GM21381 (cell line): ENCODE measurements around the gene AP4M1.
A peak's percentile ranks its signal among the peaks of the same experiment; 100 is the strongest.
"Not testable (repeated sequence)": the region's sequence is repeated elsewhere in the genome, so short reads cannot be mapped to it uniquely, and the experiment has no call there.

Source experiments
- ATAC-seq: cut with Tn5 transposase; IDR thresholded peaks from one replicate; pipeline ENCODE4 v1.9.1; 2021; ENCODE audit warnings: mild to moderate bottlenecking, moderate library complexity; ENCODE audit not compliant: unreplicated experiment

Gene AP4M1

DNA sequence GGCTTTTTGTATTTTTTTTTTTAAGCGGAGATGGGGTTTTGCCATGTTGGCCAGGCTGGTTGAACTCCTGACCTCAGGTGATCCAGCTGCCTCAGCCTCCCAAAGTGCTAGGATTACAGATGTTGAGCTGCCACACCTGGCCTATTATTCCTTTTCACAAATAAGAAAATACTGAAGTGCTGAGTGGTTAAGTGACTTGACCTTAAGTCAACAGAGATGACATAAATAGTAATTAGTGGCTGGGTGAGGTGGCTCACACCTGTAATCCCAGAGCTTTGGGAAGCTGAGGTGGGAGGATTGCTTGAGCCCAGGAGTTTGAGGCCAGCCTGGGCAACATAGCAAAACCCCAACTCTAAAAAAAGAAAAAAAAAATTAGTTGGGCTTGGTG is 28.8 kb downstream of the AP4M1 start:
- ATAC-seq: not testable (repeated sequence)

DNA sequence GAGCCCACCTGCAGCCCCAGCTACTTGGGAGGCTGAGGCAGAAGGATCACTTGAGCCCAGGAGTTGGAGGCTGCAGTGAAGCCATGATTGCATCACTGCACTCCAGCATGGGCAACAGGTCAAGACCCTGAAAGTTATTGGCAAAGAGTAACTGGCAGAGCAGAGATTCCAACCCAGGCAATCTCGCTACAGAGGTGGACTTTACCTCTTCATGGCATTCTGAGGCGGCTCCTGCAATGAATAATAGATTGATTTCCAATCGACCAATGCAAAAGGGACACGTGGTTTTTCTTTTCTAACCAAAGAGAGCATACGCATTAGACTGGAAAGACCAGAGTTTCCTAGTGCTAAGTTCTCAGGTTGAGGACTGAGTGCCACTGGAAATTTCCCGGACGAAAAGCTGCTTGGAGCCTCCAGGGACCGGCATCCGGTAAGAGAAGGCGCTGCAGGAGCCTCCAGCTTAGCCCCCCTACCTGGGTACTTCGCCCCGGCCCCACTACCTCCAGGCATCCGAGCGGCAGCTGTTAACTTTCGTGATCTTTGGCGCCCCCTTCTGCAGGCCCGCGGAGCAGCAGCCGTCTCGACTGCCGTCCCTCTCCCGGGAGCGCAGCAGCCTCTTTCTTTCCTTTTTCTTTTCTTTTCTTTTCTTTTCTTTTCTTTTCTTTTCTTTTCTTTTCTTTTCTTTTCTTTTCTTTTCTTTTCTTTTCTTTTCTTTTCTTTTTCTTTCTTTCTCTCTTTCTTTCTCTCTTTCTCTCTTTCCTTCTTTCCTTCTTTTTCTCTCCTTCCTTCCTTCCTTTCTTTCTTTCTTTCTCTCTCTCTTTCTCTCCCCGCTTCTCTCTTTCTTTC is 29.4 kb downstream of the AP4M1 start:
- no peak for ATAC-seq

DNA sequence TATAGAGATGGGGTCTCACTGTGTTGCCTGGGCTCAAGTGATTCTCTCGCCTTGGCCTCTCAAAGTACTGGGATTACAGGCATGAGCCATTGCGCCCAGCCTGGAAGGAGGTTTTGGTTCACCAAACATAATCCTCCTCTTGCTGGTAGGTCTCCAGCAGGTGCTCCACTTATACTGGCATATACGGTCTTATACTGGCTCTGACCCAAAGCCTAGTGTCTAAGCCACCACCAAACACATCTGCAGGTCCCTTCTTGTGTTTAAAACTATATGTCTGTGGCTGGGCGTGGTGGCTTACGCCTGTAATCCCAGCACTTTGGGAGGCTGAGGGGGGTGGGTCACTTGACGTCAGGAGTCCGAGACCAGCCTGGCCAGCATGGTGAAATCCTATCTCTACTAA is 30.7 kb downstream of the AP4M1 start:
- ATAC-seq: no peak

DNA sequence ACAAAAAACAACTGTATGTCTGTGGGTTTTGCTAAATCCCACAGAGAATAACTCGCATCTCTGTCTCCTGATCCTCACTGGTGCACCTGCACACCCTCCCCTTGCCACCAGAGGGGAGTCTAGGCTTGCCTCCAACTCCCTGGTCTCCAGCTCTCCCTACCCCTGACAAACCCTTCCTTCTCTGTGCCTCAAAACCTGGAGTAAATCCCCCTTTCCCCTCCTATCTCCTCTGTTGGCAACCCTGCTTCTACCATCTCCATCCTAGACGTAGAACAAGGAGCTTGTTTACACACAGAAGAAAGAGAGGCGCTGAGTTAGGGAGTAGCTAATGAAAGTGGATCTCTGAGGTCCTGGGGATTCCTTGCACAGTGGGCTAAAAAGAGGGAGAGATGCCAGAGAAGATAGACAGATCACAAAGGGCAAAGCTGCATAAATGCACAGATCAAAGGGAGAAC is 31.3 kb downstream of the AP4M1 start:
- no peak for ATAC-seq

DNA sequence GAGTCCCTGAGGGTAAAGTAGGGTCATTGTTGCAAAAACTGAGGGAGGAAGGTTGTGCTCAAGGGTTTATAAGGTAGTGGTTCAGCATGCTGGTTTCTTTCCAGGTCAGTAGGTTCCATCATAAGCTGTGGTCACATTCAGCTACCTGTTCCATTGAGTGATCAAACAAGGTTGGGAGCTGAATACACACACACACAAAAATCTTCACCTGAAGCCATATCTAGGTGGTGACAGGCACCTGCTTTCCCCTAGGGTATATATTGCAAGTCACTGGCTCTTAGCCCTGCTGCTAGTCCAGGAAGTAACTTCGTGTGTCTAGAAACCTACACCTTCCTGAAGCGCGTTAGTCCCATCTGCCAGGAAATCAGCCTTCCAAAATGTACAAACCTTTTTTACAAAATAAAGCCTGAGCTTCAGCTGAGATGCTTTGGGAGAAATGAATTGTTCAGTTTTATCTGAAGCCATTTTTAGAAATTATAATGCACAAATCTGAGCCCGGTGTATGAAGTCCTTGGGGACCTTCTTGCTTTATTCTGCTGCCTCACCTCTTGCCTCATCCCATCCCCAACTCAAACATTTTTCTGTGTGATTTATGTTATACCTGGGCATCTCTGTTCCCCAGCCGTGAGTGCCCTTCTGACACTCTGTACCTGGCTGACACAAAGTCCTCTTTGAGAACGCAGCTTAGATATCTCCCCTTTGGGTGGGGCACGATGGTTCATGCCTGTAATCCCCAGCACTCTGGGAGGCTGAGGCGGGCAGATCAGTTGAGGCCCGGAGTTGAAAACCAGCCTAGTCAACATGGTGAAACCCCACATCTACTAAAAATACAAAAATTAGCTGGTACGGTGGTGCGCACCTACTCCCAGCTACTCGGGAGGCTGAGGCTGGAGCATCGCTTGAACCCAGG is 36.7 kb downstream of the AP4M1 start:
- no peak for ATAC-seq

DNA sequence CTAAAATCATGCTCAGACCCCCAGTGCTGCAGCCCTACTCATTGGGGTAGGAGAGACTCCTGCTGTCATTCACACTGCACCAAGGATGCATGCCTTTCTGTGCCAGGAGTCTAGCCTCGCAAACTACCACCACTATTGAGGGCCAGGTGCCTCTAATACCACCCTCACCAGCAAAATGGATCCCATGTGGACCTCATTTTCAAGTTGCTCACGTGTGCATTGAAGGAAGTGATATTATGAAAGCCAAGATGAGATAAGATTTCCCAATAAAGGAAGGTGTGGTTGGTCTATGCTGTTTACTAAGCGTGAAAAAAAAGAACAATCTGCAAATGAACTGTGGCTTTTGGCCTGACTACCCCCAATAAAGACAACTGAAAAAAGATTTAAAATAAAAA is 40.1 kb downstream of the AP4M1 start:
- no peak for ATAC-seq

DNA sequence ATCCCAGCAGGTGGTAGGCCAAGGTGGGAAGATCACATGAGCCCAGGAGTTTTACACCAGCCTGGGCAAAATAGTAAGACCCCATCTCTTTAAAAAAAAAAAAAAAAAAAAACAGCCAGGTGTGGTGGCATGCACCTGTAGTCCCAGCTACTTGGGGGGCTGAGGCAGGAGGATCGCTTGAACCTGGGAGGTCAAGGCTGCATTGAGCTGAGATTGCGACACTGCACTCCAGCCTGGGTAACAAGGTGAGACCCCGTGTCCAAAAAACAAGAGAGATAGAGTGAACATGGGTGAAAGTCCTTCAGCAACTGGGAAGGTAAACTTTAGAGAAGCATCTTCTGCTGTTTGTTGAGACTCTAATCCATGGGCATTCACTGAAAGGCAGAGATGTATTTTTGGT is 41.0 kb downstream of the AP4M1 start:
- ATAC-seq: no peak

DNA sequence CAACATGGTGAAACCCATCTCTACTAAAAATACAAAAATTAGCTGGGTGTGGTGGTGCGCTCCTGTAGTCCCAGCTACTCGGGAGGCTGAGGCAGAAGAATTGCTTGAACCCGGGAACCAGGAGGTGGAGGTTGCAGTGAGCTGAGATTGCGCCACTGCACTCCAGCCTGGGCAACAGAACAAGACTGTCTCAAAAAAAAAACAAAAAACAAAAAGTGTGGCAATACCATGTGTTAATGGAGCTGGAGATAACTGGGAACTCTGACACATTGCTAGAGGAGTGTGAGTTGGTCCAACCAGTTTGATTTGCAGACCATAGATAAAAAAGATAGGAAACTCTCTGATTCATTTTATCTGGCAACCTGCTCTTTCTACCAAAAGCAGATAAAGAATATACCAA is 44.9 kb downstream of the AP4M1 start:
- not testable (repeated sequence) for ATAC-seq

DNA sequence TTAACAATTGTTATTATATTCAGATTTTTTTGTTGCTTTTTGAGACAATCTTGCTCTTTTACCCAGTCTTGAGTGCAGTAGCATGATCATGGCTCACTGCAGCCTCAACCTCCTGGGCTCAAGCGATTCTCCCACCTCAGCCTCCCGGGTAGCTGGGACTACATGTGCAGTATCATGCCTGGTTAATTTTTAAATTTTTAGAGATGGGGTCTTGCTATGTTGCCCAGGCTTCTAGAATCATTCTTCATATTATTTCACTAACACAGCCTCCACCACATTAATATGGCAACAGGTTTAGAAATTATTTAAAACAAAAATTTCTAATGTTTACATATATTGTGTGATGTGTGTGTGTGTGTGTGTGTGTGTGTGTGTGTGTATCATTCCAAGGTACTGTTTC is 45.8 kb downstream of the AP4M1 start:
- ATAC-seq: no peak

DNA sequence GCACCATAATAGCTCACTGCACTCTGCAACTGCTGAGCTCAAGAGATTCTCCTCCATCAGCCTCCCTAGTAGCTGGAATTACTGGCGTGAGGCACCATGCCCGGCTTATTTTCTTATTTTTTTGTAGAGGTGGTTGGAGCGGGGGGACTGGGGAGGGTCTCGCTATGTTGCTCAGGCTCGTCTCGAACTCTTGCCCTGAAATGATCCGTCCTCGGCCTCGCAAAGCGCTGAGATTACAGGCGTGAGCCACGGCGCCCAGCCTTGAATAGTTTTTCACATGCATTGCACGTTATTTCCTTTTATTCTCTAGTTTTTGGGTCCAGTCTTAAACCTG is 46.7 kb downstream of the AP4M1 start:
- ATAC-seq: no peak

DNA sequence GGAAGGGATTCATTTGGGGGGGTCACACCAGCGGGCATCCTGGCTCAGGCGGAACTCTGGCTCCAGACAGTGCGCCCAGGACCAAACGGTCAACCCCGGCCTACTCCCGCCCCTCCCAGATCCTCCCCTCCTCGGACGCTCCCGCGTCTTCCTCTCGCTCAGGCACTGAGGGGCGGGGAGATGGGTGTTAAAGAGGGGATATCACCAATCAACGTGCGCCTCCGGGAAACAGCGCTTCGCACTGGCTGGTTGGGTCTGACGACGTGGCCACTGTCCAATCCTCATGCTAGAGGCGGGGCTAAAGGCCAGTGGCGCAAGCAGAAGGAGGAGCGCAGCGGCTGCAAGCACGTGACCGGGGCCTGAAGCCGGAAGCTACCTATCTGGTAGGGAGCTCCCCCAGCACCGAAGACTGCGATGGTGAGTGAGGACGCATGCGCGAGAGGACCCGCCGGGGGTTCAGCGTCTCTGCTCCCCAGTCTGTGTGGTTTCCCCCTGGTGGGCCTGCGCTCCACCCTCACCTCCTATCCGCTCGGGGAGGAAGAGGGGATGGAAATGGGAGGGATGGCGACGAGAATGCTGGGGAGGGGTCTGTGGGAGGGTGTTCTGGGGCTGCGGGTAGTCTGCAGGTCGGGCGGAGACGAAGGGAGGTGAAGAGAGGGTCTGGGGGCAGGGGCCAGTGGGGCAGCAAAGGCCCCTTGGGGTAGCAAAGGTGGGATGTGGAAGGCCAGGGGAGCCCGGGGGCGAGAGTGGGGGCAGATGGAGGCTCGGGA is 47.3 kb downstream of the AP4M1 start, which contains the start of gene LAMTOR4:
Gene LAMTOR4 (plus strand): TSS at position 360 of the 770 bp plus-strand sequence. CDS start 55 bp downstream, at position 415.
- ATAC-seq: peak; percentile 97

DNA sequence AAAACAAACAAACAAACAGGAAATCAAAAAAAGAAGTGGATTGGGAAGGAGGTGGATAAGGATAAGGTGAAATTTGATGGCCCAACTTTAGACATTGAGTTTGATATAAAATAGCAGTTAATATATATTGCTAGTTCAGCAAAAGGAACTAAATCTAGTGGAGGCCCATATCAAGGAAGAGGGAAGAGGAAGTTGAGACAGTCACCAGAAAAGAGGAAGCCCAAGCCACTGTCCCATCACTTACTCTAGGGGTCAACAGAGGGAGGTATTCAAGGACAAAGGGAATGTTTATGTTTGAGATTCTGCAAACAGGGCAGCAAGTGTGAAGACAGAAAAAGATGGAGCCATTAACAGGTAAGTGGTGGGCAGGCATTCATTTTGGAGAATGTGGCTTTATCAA is 51.0 kb downstream of the AP4M1 start:
- ATAC-seq: no peak

DNA sequence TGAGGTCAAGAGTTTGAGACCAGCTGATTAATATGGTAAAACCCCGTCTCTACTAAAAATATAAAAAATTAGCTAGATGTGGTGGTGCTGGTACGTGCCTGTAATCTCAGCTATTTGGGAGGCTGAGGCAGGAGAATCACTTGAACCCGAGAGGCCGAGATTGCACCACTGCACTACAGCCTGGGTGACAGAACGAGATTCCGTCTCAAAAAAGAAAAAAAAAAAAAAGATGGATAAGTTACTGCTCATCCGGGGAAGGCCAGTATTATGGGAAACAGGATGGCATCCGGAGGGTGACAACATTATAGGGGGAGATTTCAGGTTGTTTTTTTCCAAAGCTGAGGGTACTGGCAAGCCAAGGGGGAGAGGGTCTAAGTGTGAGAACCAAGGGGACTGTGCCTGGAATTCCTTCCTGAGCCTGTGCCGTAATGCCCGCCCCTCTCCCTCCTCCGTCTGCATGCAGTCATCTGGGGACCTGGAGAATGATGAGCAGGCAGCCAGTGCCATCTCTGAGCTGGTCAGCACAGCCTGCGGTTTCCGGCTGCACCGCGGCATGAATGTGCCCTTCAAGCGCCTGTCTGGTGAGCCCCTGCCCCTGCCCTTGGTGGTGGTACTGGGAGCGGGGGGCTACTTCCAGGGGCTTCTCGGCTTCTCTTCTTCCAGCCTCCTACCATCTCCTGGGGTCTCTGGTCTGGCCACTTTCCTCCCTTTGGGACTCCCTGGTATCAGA is 51.7 kb downstream of the AP4M1 start:
- ATAC-seq: no peak

DNA sequence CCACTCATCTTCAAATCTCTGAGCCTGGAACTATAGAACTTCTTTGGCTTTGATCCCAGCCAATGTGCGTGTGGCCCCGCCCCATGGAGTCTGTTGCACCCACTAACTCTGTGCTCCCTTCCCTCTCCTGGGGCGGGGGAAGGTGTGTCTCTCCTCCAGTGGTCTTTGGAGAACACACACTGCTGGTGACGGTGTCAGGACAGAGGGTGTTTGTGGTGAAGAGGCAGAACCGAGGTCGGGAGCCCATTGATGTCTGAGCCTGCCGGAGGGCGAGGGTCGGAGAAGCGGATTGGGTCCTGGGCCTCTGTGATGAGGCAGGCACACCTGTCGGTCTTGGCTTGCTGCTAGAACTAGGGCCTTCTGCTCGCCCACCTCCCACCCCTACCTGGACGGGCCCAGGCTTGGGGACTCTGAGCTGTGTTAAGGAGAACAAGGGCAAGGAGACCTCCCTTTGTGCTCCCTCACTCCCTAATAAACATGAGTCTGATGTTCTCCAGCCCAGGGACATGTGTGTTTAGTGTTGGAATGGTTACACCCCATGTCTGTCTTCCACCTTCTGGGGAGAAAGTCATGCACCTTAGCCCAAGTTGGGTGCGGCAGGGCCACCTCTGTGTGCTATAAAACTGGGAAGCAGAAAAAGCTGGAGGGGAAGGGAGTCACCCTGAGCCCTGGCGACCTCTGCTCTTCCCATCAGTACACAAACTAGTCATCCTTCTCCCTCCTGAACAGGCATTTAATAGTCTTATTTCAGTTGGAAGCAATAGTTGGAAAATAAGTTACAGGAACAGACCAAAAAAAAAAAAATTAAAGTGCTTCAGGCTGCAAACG is 52.5 kb downstream of the AP4M1 start:
- ATAC-seq: no peak

DNA sequence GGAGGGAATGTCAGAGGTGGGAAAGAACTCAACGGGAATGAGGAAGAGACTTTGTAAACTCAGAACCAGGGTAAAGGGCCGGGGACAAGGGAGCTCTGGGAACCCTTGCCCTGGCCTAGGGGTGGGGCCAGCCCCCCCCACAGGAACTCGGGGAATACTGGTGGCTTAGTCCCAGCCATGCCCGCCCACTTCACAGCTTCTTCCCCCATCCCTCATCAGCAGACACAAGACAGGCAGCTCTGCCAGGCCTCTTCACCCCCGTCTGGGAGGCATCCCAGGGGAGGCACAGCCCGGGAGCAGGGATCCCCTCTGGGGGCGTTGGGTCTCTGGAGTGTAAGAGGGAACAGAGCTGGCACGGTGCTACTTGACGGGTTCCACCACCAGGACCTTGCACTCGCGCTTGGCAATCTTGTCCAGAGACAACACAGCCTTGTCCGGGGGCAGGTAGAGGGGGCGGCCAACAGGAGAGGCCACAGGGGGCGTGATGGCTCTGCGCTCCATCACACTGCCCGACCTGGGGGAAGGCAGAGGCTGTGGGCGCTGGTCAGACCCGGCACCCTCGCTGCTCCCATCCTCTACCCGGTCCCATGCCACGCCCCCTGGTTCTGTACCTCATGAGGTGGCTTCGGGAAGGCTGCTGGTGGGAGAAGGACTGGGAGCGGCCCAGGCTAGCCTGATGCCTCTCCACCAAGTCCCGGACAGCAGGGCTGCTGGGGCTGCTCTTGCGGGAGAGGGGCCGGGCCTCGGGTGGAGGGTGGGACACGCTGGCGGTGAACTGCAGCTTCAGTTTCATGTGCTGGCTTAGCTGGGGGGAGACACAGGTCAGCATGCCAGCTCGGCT is 53.4 kb downstream of the AP4M1 start:
- no peak for ATAC-seq

DNA sequence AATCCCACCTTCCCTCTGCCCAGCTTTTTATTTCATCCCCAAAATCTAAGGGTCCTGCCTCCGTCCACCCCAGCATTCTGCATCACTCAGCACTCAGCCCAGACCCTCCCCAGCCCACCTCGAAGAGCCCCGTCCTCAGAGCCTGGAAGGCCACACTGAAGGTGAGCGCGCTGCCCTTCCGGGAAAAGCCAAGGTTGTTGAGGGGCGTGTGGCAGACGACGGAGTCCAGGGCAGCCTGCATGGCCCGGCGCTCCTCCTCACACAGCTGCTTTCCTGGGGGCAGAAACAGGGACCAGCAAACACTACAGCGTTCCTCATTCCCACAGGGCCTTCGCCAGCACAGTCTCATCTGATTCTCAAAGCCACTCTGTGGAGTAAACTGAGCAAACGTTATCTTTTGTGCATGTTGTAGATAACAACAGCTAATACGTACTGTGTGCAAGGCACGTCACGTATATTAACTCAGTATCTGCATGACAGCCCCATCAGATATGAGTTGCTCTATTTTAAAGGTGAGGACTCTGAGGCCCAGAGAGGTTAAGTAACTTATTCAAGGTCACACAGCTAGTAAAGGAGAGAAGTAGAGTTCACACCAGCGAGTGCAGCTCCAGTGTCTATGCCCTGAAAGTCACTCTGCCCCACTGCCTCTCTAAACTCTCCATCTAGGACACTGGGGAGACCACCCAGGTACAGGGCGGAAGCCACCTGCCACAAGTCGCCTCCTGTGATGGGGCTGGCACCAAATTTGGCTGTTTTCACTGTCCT is 54.3 kb downstream of the AP4M1 start:
- no peak for ATAC-seq

DNA sequence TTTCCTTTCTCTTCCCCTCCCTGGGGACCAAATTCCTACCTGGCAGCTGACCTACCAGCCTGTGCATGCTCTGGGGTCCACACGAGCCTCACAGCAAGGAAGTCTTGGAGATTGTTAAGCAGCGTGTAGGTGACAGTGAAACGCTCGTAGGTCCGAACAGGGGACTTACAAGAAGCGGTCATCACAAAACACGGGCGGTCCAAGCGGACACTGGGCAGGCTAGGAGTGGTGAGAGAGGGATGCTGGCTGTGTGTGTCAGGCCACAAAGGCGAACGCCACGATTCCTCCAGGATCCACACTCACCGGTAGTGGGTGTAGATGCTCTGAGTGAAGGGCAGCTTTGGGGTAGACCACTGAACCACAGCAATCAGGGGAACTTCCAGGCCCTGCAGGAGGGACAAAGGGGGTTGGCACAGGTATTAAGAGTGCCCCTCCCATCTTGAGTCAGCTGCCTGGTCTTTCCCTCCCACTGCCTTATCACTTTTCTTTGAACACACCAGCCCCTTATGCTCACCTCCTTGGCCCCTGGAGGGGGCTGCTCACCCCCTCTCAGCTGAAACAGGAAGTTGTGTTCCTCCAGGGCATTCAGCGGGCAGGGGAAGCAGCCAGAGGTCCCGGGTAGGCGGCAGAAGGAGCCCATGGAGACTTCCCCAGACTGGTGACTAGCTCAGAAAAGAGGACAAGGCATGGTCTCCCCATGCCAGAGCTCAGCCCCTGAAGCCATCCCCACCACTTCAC is 55.1 kb downstream of the AP4M1 start:
- no peak for ATAC-seq

DNA sequence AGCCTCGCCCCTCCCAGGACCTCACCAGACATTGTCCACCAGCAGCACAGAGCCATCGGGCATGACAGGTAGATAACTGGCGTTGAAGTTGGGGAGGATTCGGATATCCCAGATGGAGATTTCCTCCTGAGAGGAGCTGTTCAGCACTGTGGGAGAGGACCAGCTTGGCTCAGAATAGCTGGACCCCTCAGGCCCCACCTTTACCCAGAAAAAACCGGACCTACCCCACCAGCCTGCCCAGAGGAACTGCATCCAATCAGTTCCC is 55.6 kb downstream of the AP4M1 start:
- no peak for ATAC-seq
